ENCODE measurements around the gene ZNF85. TPM values are rescaled to one million over a fixed set of nuclear protein-coding genes. Genes with fewer than 3 reads are reported as not detected.
"Not testable (repeated sequence)": the region's sequence is repeated elsewhere in the genome, so short reads cannot be mapped to it uniquely, and the experiment has no call there.

The ZNF85 gene
- total RNA-seq, 4 donors from 2014 or later: 3.8 to 309 (median 15.2) TPM

- H3K27ac ChIP-seq: no peak overlapping the region
- no peaks in the 10 kb centered on the region for H3K4me1 ChIP-seq
- no peak overlapping the region for H3K4me3 ChIP-seq
- no peaks in the 10 kb centered on the region for H3K36me3 ChIP-seq
- no peak for TF ChIP-seq POLR2A (IDR thresholded peaks at IDR 0.05)
- H3K27me3 ChIP-seq: no peaks in the 10 kb centered on the region
- no peaks in the 10 kb centered on the region for H3K9me3 ChIP-seq
- DNase-seq: no peak
- intact Hi-C loops (cut with DNase I; ENCODE audit: low total_unique reads): no loop called here
Observed at GRCh38 chr19:20928371-20928770, 5.3 kb downstream of the ZNF85 start.

DNA sequence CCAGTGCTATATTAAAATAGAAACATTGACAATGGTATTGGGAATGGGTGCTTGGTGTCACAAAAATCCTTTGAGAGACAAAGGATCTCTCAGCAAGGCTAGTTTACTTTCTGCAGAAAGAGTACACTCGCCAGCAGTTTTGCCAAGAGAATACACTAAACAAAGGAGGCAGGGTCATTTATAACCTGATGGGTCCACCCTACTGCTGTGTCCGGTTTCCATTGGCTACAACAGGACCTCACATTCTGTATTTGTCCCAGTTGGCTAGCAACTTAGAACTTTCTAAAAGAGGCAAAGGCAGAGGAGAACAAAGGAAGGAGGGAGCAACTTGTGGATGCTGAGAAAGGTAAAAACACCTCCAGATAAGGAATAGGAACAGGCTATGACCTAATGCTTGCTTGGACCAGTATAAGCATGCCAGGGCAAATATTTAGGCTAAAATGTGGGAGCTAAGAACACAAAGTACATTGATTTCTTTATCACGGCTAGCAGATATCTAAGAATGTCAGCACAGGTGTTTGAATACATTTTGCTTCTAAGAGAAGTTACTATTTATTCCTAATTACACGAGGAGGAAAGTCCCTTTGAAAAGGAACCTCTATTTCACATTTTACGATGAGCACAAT is 13.4 kb downstream of the ZNF85 start:
- H3K9me3 ChIP-seq; H3K4me1 ChIP-seq; H3K36me3 ChIP-seq; H3K27me3 ChIP-seq; H3K4me3 ChIP-seq; intact Hi-C loops (cut with DNase I; ENCODE audit: low total_unique reads); DNase-seq; H3K27ac ChIP-seq: not testable (repeated sequence)

GRCh38 chr19:20952561-20953095 is 29.6 kb downstream of the ZNF85 start:
- H3K27me3 ChIP-seq; intact Hi-C loops (cut with DNase I; ENCODE audit: low total_unique reads); H3K4me1 ChIP-seq; DNase-seq; H3K27ac ChIP-seq; H3K4me3 ChIP-seq; H3K36me3 ChIP-seq: not testable (repeated sequence)
- H3K9me3 ChIP-seq: peaks cover 0 to 12% of the 10 kb centered on the region in 2 donors

DNA sequence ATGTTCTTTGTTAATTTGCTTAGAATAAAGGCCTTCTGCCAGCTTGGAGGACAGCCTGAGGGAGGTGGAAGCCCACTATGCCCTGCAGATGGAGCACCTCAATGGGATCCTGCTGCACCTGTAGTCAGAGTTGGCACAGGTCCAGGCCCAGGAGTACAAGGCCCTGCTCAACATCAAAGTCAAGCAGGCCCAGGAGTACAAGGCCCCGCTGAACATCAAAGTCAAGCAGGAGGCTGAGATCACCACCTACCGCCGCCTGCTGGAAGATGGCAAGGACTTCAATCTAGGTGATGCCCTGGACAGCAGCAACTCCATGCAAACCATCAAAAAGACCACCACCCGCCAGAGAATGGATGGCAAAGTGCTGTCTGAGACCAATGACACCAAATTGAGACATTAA is 41.7 kb downstream of the ZNF85 start:
- Histone ChIP-seq H3K9me3 (no peaks in the 10 kb centered on the region), H3K27ac (no peak overlapping the region), H3K36me3 (no peaks in the 10 kb centered on the region), H3K4me3 (no peak overlapping the region), H3K27me3 (no peaks in the 10 kb centered on the region), H3K4me1 (no peaks in the 10 kb centered on the region)
- DNase-seq: no peak
- intact Hi-C loops (cut with DNase I; ENCODE audit: low total_unique reads): no loop called here
- TF ChIP-seq, protein P1, sequence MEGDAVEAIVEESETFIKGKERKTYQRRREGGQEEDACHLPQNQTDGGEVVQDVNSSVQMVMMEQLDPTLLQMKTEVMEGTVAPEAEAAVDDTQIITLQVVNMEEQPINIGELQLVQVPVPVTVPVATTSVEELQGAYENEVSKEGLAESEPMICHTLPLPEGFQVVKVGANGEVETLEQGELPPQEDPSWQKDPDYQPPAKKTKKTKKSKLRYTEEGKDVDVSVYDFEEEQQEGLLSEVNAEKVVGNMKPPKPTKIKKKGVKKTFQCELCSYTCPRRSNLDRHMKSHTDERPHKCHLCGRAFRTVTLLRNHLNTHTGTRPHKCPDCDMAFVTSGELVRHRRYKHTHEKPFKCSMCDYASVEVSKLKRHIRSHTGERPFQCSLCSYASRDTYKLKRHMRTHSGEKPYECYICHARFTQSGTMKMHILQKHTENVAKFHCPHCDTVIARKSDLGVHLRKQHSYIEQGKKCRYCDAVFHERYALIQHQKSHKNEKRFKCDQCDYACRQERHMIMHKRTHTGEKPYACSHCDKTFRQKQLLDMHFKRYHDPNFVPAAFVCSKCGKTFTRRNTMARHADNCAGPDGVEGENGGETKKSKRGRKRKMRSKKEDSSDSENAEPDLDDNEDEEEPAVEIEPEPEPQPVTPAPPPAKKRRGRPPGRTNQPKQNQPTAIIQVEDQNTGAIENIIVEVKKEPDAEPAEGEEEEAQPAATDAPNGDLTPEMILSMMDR (IDR thresholded peaks at IDR 0.05): no peak
- TF ChIP-seq POLR2A (IDR thresholded peaks at IDR 0.05): no peak

DNA sequence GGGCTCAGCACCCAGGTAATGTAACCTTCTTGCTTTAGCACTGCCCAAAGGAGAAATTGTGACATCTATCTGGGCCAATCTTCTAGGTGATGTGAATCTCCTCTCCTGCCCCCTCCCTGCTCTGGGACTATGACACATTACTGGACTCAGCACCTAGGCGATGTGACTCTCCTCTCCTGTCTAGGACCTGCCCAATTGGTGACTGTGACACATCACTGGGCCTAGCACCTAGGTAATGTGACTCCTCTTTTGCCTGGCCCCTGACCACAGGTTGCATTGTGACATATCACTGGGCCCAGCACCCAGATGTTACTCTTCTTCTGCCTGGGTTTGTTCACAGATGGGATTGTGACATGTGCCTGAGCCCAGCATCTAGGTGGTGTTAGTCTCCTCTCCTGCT is 45.0 kb downstream of the ZNF85 start:
- Histone ChIP-seq H3K27me3 (no peaks in the 10 kb centered on the region), H3K36me3 (no peaks in the 10 kb centered on the region), H3K9me3 (no peaks in the 10 kb centered on the region), H3K27ac (no peak overlapping the region), H3K4me1 (no peaks in the 10 kb centered on the region), H3K4me3 (no peak overlapping the region)
- DNase-seq: no peak
- intact Hi-C loops (cut with DNase I; ENCODE audit: low total_unique reads): no loop called here
- TF ChIP-seq, protein P1 (IDR thresholded peaks at IDR 0.05): no peak
- no peak for TF ChIP-seq POLR2A (IDR thresholded peaks at IDR 0.05)

- H3K27ac ChIP-seq: no peak overlapping the region
- DNase-seq: no peak
- no peaks in the 10 kb centered on the region for H3K9me3 ChIP-seq
- intact Hi-C loops (cut with DNase I; ENCODE audit: low total_unique reads): no loop called here
- no peaks in the 10 kb centered on the region for H3K27me3 ChIP-seq
- no peaks in the 10 kb centered on the region for H3K4me1 ChIP-seq
- H3K4me3 ChIP-seq: no peak overlapping the region
- TF ChIP-seq POLR2A (IDR thresholded peaks at IDR 0.05): no peak
- TF ChIP-seq, protein P1 (IDR thresholded peaks at IDR 0.05): no peak
- no peaks in the 10 kb centered on the region for H3K36me3 ChIP-seq
Observed at GRCh38 chr19:20969498-20969897, 46.4 kb downstream of the ZNF85 start.

- H3K27ac ChIP-seq: no peak overlapping the region
- H3K9me3 ChIP-seq: no peaks in the 10 kb centered on the region
- DNase-seq: no peak
- H3K36me3 ChIP-seq: no peaks in the 10 kb centered on the region
- H3K4me3 ChIP-seq: no peak overlapping the region
- no peaks in the 10 kb centered on the region for H3K4me1 ChIP-seq
- TF ChIP-seq POLR2A (IDR thresholded peaks at IDR 0.05): no peak
- TF ChIP-seq, protein P1 (IDR thresholded peaks at IDR 0.05): no peak
- no peaks in the 10 kb centered on the region for H3K27me3 ChIP-seq
- intact Hi-C loops (cut with DNase I; ENCODE audit: low total_unique reads): no loop called here
Observed at GRCh38 chr19:20969898-20970297, 46.8 kb downstream of the ZNF85 start.

GRCh38 chr19:20992788-20993187 is 69.7 kb downstream of the ZNF85 start:
- H3K4me3 ChIP-seq; H3K36me3 ChIP-seq; H3K4me1 ChIP-seq; H3K27ac ChIP-seq; H3K9me3 ChIP-seq; intact Hi-C loops (cut with DNase I; ENCODE audit: low total_unique reads); H3K27me3 ChIP-seq; DNase-seq: not testable (repeated sequence)
